Globus pallidus (tissue), 1 donor: Measurements from ENCODE around the gene SLC12A4.
"Not testable (repeated sequence)": the region's sequence is repeated elsewhere in the genome, so short reads cannot be mapped to it uniquely, and the experiment has no call there.

Experiments used
- DNase-seq: peaks from one replicate; pipeline ENCODE4 v3.0.0-alpha.2; 2015; ENCODE audit warnings: low spot score

Gene SLC12A4

GRCh38 chr16:67987460-67988160 is 19.2 kb upstream of the SLC12A4 start:
- peak; percentile 41 for DNase-seq

- no peak for DNase-seq
Measured at GRCh38 chr16:67986949-67987348, 18.5 kb upstream of the SLC12A4 start.

- DNase-seq = no peak
Measured at GRCh38 chr16:67982011-67982696, 13.7 kb upstream of the SLC12A4 start.

- DNase-seq = no peak
Measured at GRCh38 chr16:67979955-67980678, 11.7 kb upstream of the SLC12A4 start, which contains the start of gene DPEP3. DPEP3 (minus strand) TSS chr16:67980499; CDS start chr16:67980380, 119 bp downstream.

- DNase-seq = no peak
Measured at GRCh38 chr16:67977469-67978227, 9.2 kb upstream of the SLC12A4 start.

- DNase-seq = no peak
Measured at GRCh38 chr16:67977005-67977404, 8.6 kb upstream of the SLC12A4 start.

GRCh38 chr16:67976205-67976604 is 7.8 kb upstream of the SLC12A4 start:
- no peak for DNase-seq

GRCh38 chr16:67975321-67976105 is 7.1 kb upstream of the SLC12A4 start:
- no peak for DNase-seq

GRCh38 chr16:67972285-67972684 is 3.8 kb upstream of the SLC12A4 start:
- DNase-seq = not testable (repeated sequence)

GRCh38 chr16:67971111-67971510 is 2.7 kb upstream of the SLC12A4 start:
- no peak for DNase-seq

- DNase-seq = no peak
Measured at GRCh38 chr16:67969254-67970039, 1.0 kb upstream of the SLC12A4 start.

GRCh38 chr16:67967958-67968399 is 458 bp downstream of the SLC12A4 start:
- no peak for DNase-seq

- no peak for DNase-seq
Measured at GRCh38 chr16:67967183-67967957, 1.1 kb downstream of the SLC12A4 start.

- DNase-seq = no peak
Measured at GRCh38 chr16:67966549-67967182, 1.8 kb downstream of the SLC12A4 start.

GRCh38 chr16:67965668-67966548 is 2.5 kb downstream of the SLC12A4 start:
- DNase-seq = no peak

GRCh38 chr16:67964477-67965131 is 3.8 kb downstream of the SLC12A4 start:
- DNase-seq = no peak

- DNase-seq = no peak
Measured at GRCh38 chr16:67963662-67964321, 4.6 kb downstream of the SLC12A4 start.
